GM21447 (cell line): ENCODE data around the gene BTN3A1.
A peak's percentile ranks its signal among the peaks of the same experiment; 100 is the strongest.
"Not testable (repeated sequence)": the region's sequence is repeated elsewhere in the genome, so short reads cannot be mapped to it uniquely, and the experiment has no call there.

Experiments
- ATAC-seq: cut with Tn5 transposase; IDR thresholded peaks from one replicate; pipeline ENCODE4 v1.9.1; 2021; ENCODE audit not compliant: unreplicated experiment

The BTN3A1 gene

GRCh38 chr6:26439151-26440125 is 37.4 kb downstream of the BTN3A1 start:
- ATAC-seq, result no peak

GRCh38 chr6:26440977-26441358 is 38.9 kb downstream of the BTN3A1 start:
- no peak for ATAC-seq

- ATAC-seq, result no peak
Measured at GRCh38 chr6:26441977-26442376, 39.9 kb downstream of the BTN3A1 start.

- peak; percentile 87 for ATAC-seq
Measured at GRCh38 chr6:26445934-26446667, 44.0 kb downstream of the BTN3A1 start.

- ATAC-seq, result no peak
Measured at GRCh38 chr6:26447257-26447656, 45.2 kb downstream of the BTN3A1 start.

GRCh38 chr6:26450240-26450639 is 48.2 kb downstream of the BTN3A1 start:
- no peak for ATAC-seq

GRCh38 chr6:26452631-26453235 is 50.7 kb downstream of the BTN3A1 start:
- no peak for ATAC-seq

GRCh38 chr6:26454631-26455030 is 52.6 kb downstream of the BTN3A1 start:
- no peak for ATAC-seq

- no peak for ATAC-seq
Measured at GRCh38 chr6:26455357-26455970, 53.4 kb downstream of the BTN3A1 start.

GRCh38 chr6:26457264-26457805 is 55.3 kb downstream of the BTN3A1 start:
- peak; percentile 21 for ATAC-seq

- ATAC-seq, result peak; percentile 98
Measured at GRCh38 chr6:26457806-26458688, 56.0 kb downstream of the BTN3A1 start, which contains the start of gene BTN2A1. BTN2A1 (plus strand) TSS chr6:26457955; CDS start chr6:26458637, 682 bp downstream.

GRCh38 chr6:26459023-26459810 is 57.1 kb downstream of the BTN3A1 start:
- ATAC-seq, result no peak

GRCh38 chr6:26461353-26461752 is 59.3 kb downstream of the BTN3A1 start:
- not testable (repeated sequence) for ATAC-seq

GRCh38 chr6:26464014-26464413 is 61.9 kb downstream of the BTN3A1 start:
- ATAC-seq, result no peak

GRCh38 chr6:26464416-26465131 is 62.5 kb downstream of the BTN3A1 start:
- ATAC-seq, result no peak
